Measurements from ENCODE around the gene DCPS.
"Not testable (repeated sequence)": the region's sequence is repeated elsewhere in the genome, so short reads cannot be mapped to it uniquely, and the experiment has no call there.

DCPS gene

GRCh38 chr11:126385991-126386728 is 82.3 kb downstream of the DCPS start:
- no peak for DNase-seq

DNA sequence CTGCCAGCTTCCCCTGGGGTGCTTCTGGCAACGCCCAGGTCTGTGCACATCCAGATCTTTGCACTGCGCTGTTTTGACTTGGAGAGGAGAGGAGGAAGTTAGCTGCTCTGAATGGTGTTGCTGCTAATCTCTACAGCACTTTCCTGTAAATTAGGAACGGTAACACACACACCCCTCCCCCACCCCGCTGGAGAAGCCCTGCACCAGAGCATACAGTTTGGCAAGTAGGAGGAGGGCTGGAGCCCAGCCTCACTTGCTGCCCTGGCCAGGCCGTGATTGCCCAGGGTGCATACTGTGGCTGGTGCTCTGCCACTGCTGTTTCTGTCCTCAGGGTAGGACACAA is 82.8 kb downstream of the DCPS start:
- not testable (repeated sequence) for DNase-seq

GRCh38 chr11:126387857-126388256 is 84.0 kb downstream of the DCPS start:
- DNase-seq, result no peak

DNA sequence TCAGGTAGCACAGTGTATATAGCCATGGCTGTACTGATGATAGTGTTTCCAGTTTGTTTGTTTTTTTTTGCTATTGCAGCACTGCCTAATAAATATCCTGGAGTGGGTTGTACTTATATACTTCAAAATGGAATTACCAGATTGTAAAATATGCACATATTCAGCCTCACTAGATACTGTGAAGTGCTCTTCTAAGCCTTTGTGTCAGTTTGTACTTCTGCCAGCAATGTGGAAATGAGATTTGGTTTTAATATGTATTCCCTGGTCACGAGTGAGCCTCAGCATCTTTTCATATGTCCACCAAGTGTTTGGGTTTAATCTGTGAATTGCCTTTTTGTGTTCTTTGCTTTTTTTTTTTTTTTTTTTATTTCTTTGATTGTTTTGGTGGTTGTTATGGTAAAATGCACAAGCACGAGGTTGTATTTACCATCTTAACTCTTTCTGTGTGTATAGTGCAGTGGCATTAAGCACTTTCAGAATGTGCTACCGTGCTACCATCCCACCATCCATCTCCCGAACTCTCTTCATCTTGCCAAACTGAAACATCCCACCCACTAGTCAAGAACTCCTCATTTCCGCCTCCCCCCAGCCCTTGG is 86.5 kb downstream of the DCPS start:
- no peak for DNase-seq

DNA sequence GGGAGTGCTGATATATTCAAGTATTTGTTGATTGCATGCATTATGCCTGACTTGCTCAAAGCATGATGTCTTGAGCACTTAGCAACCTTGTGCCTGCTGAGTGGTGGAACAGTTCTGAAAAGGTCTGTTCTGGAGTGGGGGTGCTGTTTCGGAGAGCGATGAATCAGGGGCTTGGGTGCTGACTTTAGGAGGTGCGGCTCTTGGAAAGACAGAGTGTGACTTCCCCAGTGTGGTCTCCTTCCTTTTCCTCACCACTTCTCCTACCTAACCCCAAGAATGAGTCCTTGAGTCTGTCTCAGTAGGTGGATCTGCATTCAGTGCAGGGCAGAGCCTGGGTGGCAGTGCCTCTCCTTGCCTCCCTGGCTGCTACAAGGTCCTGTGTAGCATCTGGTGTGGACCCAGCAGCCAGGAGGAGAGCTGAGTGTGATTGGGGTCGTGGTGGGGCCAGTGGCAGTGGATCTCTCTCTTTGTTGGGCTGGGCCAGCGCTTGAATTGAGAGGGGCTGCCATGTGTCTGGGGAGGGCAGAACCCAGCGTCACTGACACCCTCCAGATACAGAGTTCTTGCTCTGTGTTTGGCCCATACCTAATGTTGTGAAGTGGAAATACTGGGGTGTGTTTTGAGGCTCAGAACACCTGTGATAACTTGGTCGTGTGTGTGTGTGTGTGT is 87.6 kb downstream of the DCPS start:
- no peak for DNase-seq

DNA sequence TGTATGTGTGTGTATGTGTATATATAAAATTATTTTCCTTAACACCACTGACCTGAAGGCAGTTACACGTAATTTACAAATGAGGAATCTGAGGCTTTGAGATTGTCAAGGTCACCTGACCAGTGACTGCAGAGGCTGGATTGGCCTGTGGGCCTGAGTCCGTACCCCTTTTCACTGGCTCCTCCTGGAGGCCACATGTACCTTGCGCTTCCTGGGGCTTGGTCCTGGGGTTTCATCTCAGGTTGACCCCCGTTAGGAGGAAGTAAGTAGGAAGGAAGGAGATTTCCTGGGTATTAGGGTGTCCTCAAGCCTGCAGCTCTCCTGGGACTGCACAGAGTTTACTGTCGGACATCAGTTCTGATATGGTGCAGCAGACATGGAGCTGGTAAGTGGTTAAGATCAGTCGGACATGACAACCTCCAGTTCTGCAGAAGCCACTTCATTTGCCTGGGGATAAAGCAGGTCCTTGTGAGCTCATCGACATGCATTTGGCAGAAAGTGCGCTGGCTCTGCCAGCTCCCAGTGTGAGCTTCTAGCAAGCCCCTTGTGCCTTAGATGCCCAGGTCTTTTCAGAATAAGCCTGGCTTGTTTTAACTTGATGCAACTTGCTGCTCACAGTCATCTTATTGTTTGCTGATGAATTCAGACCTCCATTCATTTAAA is 88.2 kb downstream of the DCPS start:
- no peak for DNase-seq

DNA sequence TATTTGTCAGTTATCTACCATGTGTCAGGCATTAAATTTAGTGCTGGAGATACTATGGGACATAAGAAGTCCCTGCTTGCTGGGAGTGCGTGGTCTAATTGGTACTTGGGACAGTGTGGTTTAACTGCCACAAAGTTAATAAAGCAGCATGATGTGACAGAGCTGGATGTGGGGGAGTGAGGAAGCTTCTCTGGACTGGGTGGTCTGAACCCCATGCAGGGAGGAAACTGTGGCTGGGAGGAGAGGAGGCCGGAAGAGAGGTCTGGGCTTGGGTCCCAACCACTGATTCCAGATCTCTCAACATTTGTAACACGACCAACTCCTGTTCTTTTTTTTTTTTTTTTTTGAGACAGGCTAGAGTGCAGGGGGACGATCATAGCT is 88.8 kb downstream of the DCPS start:
- DNase-seq, result no peak

- DNase-seq, result no peak
These were observed 89.3 kb downstream of the DCPS start for GRCh38 chr11:126393143-126393542.

DNA sequence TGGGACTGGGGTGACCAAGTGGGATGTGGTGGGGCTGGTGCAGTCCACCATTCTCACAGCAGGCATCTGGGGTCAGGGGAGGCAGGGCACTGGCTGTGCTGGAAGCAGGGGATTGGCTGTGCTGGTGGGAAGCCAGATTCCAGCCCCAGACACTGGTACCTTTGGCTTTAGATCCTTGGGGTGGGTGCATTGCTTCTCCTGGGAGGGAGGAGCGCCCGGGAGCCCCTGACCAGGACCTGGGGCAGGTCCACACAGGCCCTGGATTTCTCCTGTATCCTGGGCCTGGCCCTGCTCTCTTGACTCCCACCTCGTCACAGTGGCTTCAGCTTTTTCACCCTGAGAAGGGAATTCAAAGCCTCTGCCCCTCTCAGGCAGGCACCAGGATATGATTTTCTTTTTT is 90.2 kb downstream of the DCPS start:
- DNase-seq, result no peak

DNA sequence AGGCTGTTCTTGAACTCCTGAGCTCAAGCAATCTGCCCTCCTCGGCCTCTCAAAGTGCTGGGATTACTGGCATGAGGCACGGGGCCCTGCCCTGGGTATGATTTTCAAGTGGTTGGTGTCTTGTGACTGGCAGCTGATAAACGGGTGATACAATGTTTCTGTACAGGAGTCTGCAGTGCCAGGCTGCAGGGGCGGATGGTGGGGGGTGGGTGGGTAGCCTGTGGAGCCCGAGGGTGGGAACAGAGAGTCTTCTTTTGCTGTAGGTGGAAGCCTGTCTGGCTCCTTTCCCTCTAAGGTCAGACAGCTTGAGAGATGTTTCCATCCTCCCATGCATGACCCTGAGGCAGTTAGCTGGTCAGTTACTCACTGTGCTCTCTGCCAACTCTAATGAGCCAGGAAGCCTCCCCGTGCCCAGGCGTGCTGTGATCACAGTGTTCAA is 90.8 kb downstream of the DCPS start:
- DNase-seq, result not testable (repeated sequence)

Data from retina (tissue), 1 donor.